Stimulated activated CD8-positive, alpha-beta memory T cell treated with anti-CD3 and anti-CD28 coated beads, Interleukin-15, amount 100 ng/mL, for 1 hour (primary cell): ENCODE results near the gene UBQLN3.

ENCODE experiments used
- DNase-seq: peaks from one replicate; pipeline ENCODE4 v3.0.0-alpha.2; 2020; ENCODE audit warnings: low read depth

Gene UBQLN3

GRCh38 chr11:5505363-5506048 lies 4.3 kb downstream of the UBQLN3 start:
- no peak for DNase-seq

GRCh38 chr11:5504403-5504921 lies 5.3 kb downstream of the UBQLN3 start:
- no peak for DNase-seq

GRCh38 chr11:5500393-5500801 lies 9.4 kb downstream of the UBQLN3 start:
- DNase-seq, result no peak

DNA sequence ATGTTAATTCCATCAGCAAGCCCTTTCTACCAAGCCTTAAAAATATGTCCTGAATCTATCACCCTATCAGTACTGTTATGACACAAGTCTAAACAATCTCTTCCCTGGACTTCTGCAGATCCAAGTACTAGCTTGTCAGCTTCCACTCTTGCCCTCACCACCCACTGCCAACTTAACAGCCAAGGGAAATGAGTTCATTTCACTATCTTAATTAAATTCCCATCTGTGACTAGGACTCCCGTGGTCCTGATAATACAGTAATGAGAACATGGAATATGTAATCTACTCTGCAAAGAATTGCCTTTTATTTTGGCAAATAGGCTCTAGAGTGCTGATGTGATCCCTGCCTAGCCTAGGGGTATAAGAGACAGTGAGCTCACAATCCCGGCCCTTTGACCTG lies 10.1 kb downstream of the UBQLN3 start:
- no peak for DNase-seq

DNA sequence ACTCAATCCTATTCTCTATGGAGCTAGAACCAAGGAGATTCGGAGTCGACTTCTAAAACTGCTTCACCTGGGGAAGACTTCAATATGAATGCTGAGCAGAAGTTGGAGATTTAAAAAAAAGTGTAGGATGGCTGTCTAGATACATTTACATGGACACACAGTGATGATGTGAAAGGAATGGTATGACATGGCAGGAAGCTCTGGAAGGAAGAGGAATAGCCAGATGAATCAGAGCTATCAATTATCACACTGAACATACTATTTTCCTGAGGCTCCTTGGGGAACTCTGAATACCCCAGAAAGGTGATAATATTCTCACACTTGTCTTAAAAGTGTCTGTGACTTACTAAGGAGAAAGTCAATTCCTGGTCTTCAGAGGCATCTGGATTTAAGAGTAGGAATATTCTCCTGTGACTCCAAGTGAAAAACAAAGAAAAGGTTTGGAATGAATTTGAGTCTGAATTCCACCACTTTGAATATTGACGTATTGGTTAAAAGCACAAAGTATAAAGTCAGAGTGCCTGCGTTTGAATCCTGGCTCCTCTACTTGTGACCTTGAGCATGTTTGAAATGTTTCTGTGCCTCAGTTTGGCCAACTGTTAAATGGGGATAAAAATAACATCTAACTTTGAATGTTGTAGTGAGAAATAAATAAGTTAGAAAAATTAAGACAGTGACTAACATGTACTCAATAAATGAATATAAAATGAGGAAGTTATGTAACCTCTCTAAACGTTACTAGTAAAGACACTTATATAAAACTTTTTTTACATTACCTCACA lies 20.0 kb downstream of the UBQLN3 start:
- DNase-seq, result no peak

GRCh38 chr11:5488798-5489399 lies 20.9 kb downstream of the UBQLN3 start:
- DNase-seq, result no peak

DNA sequence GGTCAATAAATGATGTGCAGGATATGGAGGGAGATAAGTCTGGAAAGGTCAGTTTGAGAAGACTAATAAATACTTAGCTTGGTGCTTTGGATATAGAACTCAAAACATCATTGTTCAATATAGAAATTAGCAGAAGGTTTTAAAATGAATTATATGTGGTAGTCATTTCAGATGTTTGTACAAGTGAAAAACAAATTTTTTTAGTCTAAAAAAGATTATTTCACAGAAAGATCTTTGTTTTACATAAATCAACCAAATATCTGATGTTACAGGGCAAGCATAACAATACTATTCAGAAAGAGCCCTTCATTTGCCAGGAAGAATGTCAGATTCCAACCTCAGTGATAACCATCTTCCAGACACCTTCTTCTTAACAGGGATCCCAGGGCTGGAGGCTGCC lies 21.4 kb downstream of the UBQLN3 start, which contains the start of gene OR52D1:
TSS of gene OR52D1 (plus strand) at position 301 of the 400 bp plus-strand sequence. CDS start at position 323, 22 bp downstream.
- no peak for DNase-seq

GRCh38 chr11:5486421-5486820 lies 23.3 kb downstream of the UBQLN3 start:
- no peak for DNase-seq

- no peak for DNase-seq
Measured at GRCh38 chr11:5486003-5486402, 23.8 kb downstream of the UBQLN3 start.

DNA sequence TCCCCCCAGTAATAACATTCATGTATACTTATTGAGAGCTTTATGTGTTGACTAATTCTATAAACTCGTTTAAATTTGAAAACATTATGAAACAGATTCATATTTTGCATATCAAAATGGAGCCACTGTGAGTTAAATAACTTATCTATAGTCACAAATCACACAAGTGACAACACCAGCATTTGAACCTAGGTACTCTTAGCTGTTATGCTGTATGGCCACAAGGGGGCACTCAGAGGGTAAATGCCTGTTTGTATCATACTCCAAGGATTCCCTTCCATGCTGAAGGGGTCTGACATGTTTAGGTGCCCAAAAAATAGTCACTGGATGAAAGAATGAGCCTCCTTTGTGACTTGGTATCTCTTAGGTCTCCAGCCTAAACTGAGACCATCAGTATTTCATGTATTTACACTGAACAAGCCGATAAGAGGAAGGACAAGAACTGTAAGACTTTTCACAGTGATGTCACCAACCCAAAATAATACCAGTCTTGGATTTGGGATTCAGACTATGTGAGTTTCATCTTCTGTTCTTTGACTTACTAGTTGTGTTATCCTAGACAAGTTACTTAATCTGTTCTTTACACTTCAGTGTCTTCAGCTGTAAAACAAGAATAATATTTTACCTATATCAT lies 33.5 kb downstream of the UBQLN3 start:
- peak; percentile 4 for DNase-seq

DNA sequence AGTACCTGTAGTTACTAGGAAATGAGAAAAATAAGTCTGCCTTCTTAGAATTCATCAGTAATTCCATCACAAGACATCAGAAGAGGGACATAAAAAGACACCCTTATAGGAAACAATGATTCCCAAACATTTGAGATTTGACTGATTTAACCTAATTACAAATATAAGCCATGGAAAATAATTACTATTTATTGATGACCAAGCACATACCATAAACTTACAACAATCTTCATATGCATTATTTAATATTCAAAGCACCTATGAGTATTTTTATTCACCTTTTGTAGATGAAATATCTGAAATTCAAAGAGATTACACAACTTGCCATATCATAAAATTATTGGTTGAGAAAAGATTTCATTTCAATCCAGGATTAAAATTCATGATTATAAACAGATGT lies 35.8 kb downstream of the UBQLN3 start:
- DNase-seq, result no peak

- no peak for DNase-seq
Measured at GRCh38 chr11:5467527-5467926, 42.2 kb downstream of the UBQLN3 start.

GRCh38 chr11:5460983-5461621 lies 48.7 kb downstream of the UBQLN3 start:
- DNase-seq, result no peak
